Liver (tissue), 9 donors: ENCODE results near the gene FOXO6. TPM values are rescaled to one million over a fixed set of nuclear protein-coding genes. Genes with fewer than 3 reads are reported as not detected.

Source experiments
- DNase-seq: peaks from one replicate; pipeline ENCODE4 v3.0.0-alpha.2; 2017; ENCODE audit warnings: low spot score
- H3K27ac ChIP-seq, 2 donors: one replicate each; pipeline ENCODE4 v1.7.0; 2013; ENCODE audit warnings: inconsistent platforms in 2 of 2, low read length in 2 of 2, control low read depth in 1 of 2, low read depth in 1 of 2, mild to moderate bottlenecking in 1 of 2
- H3K27me3 ChIP-seq, 4 donors: one replicate each; pipeline versions ENCODE4 v1.6.1 to v1.7.0; 2013; ENCODE audit warnings: low read length in 3 of 4, inconsistent platforms in 1 of 4, mild to moderate bottlenecking in 1 of 4, moderate library complexity in 1 of 4; ENCODE audit not compliant: control insufficient read depth in 4 of 4, insufficient read depth in 4 of 4
- H3K36me3 ChIP-seq, 4 donors: one replicate each; pipeline versions ENCODE4 v1.6.1 to v1.7.0; 2013; ENCODE audit warnings: low read length in 3 of 4, mild to moderate bottlenecking in 3 of 4, low read depth in 1 of 4, moderate library complexity in 1 of 4; ENCODE audit not compliant: control insufficient read depth in 4 of 4, insufficient read depth in 3 of 4
- H3K4me1 ChIP-seq, 4 donors: one replicate each; pipeline versions ENCODE4 v1.6.1 to v1.7.0; 2013; ENCODE audit warnings: low read length in 3 of 4, mild to moderate bottlenecking in 3 of 4, moderate library complexity in 1 of 4; ENCODE audit not compliant: control insufficient read depth in 4 of 4, insufficient read depth in 4 of 4
- H3K4me3 ChIP-seq, 3 donors: one replicate each; pipeline versions ENCODE4 v1.6.1 to v1.7.0; 2013; ENCODE audit warnings: low read length in 3 of 3, control low read depth in 1 of 3, low read depth in 1 of 3, mild to moderate bottlenecking in 1 of 3
- H3K9ac ChIP-seq, 2 donors: one replicate each; pipeline ENCODE4 v1.7.0; 2013; ENCODE audit warnings: low read length in 2 of 2, mild to moderate bottlenecking in 2 of 2, moderate library complexity in 2 of 2, control low read depth in 1 of 2, low read depth in 1 of 2
- H3K9me3 ChIP-seq, 4 donors: one replicate each; pipeline versions ENCODE4 v1.6.1 to v1.7.0; 2013; ENCODE audit warnings: low read length in 3 of 4; ENCODE audit not compliant: control insufficient read depth in 4 of 4
- EGR1 ChIP-seq, 2 donors: IDR thresholded peaks; 2 replicates each; pipeline ENCODE4 v1.6.1; 2016 to 2018; ENCODE audit warnings: antibody characterized with exemption in 2 of 2, low read depth in 2 of 2
- FOXA1 ChIP-seq: IDR thresholded peaks from 2 replicates; pipeline ENCODE4 v1.6.1; 2016; ENCODE audit warnings: antibody characterized with exemption
- FOXA2 ChIP-seq: IDR thresholded peaks from 2 replicates; pipeline ENCODE4 v1.6.1; 2016; ENCODE audit warnings: antibody characterized with exemption
- GABPA ChIP-seq, 2 donors: IDR thresholded peaks in 1 of 2; conservative IDR thresholded peaks in 1 of 2; 2 replicates each; pipeline ENCODE4 v1.6.1; 2016; ENCODE audit warnings: antibody characterized with exemption in 2 of 2, mild to moderate bottlenecking in 1 of 2, moderate library complexity in 1 of 2
- HNF4A ChIP-seq, 2 donors: conservative IDR thresholded peaks; 2 replicates each; pipeline ENCODE4 v1.6.1; 2016; ENCODE audit warnings: antibody characterized with exemption in 2 of 2, mild to moderate bottlenecking in 2 of 2
- HNF4G ChIP-seq: IDR thresholded peaks from 2 replicates; pipeline ENCODE4 v1.6.1; 2016; ENCODE audit warnings: antibody characterized with exemption
- JUND ChIP-seq, 2 donors: IDR thresholded peaks; 2 replicates each; pipeline ENCODE4 v1.6.1; 2016; ENCODE audit warnings: antibody characterized with exemption in 2 of 2
- RAD21 ChIP-seq, 2 donors: IDR thresholded peaks; 2 replicates each; pipeline ENCODE4 v1.6.1; 2016; ENCODE audit warnings: antibody characterized with exemption in 2 of 2, mild to moderate bottlenecking in 2 of 2
- SP1 ChIP-seq: IDR thresholded peaks from 2 replicates; pipeline ENCODE4 v1.6.1; 2018; ENCODE audit warnings: antibody characterized with exemption, mild to moderate bottlenecking
- TAF1 ChIP-seq: conservative IDR thresholded peaks from 2 replicates; pipeline ENCODE4 v1.6.1; 2016; ENCODE audit warnings: antibody characterized with exemption, mild to moderate bottlenecking
- YY1 ChIP-seq: IDR thresholded peaks from 2 replicates; pipeline ENCODE4 v1.6.1; 2016; ENCODE audit warnings: antibody characterized with exemption, mild to moderate bottlenecking
- WGBS: extraction: QIAGEN DNeasy Blood & Tissue Kit; methylation state at CpG from one replicate; pipeline ENCODE4 v1.1.7; 2013; 5-methylcytosine and 5-hydroxymethylcytosine counted together
- polyA plus RNA-seq, 2 donors: library from polyadenylated mRNA; stranded (reverse) in 1 of 2; unstranded in 1 of 2; fragments of 200-250 nt in 1 of 2; fragments of >200 nt in 1 of 2; fragmentation: Nextera tagmentation in 1 of 2; extraction: Ambion mirVana in 1 of 2; gene quantifications; one replicate each; pipeline versions ENCODE4 v1.2.1 to v1.2.3, GENCODE V29; 2013 to 2015
- total RNA-seq, 2 donors: library from RNA; depleted of rRNA; stranded (reverse); fragments of >200 nt; gene quantifications; one replicate each; pipeline ENCODE4 v1.2.3, GENCODE V29; 2014
- TF ChIP-seq, protein P1 (sequence below): fragments of 150-350 bp; IDR thresholded peaks from 2 replicates; pipeline ENCODE4 v1.5.1; 2017; ENCODE audit warnings: improper control_type of control experiment, low read depth, low read length; ENCODE audit not compliant: missing input control
- TF ChIP-seq, protein P2 (sequence below): IDR thresholded peaks from 2 replicates; pipeline ENCODE4 v1.6.1; 2016; ENCODE audit warnings: antibody characterized with exemption
- TF ChIP-seq, protein P3 (sequence below): IDR thresholded peaks from 2 replicates; pipeline ENCODE4 v1.6.1; 2016; ENCODE audit warnings: antibody characterized with exemption, mild to moderate bottlenecking
- TF ChIP-seq, protein P4 (sequence below): IDR thresholded peaks from 2 replicates; pipeline ENCODE4 v1.6.1; 2016; ENCODE audit warnings: antibody characterized with exemption
- TF ChIP-seq, protein P5 (sequence below): IDR thresholded peaks from 2 replicates; pipeline ENCODE4 v1.6.1; 2016; ENCODE audit warnings: antibody characterized with exemption
- donor health status: healthy.
- donor health status: healthy.
- donor health status: healthy.
- donor health status: healthy.
- donor health status: healthy.

FOXO6 gene
- total and polyA plus RNA-seq, 4 donors: 0.02 to 0.09 (median 0.08) TPM; not detected in 1

DNA sequence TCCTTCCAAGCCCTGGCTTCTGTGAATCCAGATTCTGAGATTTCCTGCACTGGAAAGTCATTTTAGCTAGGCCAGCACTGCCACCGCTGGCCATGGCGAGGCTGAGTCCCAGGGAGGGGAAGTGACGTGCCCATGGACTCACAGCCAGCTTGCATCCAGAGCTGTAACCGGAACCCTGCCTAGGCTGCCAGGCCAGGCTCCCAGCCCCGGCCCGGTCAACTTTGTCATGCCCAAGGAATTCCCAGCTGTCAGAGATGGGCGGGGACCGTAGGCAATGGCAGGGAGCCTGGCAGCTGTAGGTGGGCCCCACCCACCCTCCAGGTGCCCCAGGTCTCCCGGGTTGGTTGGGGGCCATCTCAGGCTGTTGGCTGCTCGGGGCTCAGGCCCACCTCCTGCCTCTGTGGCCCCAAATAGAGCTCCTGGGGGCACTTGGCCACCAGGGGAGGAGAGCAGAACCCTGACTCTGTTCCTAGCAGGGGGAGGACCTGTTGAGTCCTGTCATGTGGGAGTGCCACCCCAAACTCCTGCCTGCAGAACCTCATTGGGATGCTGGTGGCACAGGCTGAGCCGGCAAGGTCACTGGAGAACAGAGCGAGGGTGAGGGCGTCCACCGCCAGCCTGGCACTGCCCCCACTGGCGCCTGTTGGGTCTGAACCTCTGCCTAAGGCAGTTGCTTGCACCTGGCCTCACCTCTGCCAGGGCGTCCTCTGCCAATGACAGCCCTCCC, 57.8 kb downstream of the FOXO6 start:
- 69% methylated on average over 16 of the region's 16 CpGs for WGBS
- H3K27me3 ChIP-seq: no peaks in the 10 kb centered on the region
- no peaks in the 10 kb centered on the region for H3K4me1 ChIP-seq
- no peak overlapping the region for H3K4me3 ChIP-seq
- H3K36me3 ChIP-seq: no peaks in the 10 kb centered on the region
- no peak for DNase-seq
- no peak overlapping the region for H3K9ac ChIP-seq
- no peak for TF ChIP-seq HNF4A (conservative IDR thresholded peaks at IDR 0.05)
- TF ChIP-seq JUND (IDR thresholded peaks at IDR 0.05): no peak
- no peak for TF ChIP-seq FOXA1
- TF ChIP-seq FOXA2: no peak
- no peak for TF ChIP-seq EGR1 (IDR thresholded peaks at IDR 0.05; ENCODE audit: low read depth in 2 of 2)
- no peak overlapping the region for H3K27ac ChIP-seq
- H3K9me3 ChIP-seq: no peaks in the 10 kb centered on the region

DNA sequence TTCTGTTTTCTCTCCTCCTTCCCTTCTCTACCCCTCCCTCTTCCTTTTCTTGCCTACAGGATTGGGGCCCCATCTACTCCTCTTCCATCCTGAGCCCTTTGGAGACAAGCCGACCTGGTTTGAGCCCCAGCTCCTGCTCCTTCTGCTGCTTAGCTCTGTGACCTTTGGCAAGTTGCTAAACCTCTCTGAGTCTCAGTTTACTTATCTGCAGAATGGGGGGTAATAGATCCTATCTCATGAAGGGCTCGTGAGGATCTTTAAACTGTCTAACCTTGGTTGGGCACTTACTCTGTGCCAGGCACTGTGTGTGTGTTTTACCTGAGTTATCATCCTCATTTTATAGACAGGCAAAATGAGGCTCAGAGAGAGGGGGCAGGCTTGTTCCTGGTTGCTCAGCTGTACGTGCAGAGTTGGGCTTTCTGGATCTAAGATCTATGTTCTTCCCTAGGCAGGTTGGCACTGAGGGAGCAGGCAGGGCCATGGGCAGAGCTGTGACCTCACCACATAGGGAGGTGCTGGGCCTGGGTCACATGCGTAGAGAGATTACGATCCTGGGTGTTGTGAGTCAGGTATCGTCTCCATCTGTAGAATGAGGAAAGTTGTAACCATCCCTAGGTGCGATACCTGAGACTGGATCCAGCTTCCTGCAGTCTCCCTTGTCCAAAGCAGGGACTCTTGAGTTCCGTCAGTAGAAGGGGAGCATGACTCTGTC, 58.5 kb downstream of the FOXO6 start:
- DNase-seq: no peak
- H3K4me1 ChIP-seq: no peaks in the 10 kb centered on the region

More for the DNA sequence above, 58.5 kb downstream of the FOXO6 start:
- H3K27ac ChIP-seq: no peak overlapping the region
- WGBS: 88% methylated on average over 8 of the region's 8 CpGs
- no peak overlapping the region for H3K9ac ChIP-seq
- TF ChIP-seq, protein P1, sequence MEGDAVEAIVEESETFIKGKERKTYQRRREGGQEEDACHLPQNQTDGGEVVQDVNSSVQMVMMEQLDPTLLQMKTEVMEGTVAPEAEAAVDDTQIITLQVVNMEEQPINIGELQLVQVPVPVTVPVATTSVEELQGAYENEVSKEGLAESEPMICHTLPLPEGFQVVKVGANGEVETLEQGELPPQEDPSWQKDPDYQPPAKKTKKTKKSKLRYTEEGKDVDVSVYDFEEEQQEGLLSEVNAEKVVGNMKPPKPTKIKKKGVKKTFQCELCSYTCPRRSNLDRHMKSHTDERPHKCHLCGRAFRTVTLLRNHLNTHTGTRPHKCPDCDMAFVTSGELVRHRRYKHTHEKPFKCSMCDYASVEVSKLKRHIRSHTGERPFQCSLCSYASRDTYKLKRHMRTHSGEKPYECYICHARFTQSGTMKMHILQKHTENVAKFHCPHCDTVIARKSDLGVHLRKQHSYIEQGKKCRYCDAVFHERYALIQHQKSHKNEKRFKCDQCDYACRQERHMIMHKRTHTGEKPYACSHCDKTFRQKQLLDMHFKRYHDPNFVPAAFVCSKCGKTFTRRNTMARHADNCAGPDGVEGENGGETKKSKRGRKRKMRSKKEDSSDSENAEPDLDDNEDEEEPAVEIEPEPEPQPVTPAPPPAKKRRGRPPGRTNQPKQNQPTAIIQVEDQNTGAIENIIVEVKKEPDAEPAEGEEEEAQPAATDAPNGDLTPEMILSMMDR: no peak
- no peak for TF ChIP-seq EGR1 (IDR thresholded peaks at IDR 0.05; ENCODE audit: low read depth in 2 of 2)
- TF ChIP-seq, protein P2, sequence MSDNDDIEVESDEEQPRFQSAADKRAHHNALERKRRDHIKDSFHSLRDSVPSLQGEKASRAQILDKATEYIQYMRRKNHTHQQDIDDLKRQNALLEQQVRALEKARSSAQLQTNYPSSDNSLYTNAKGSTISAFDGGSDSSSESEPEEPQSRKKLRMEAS: no peak
- no peak for TF ChIP-seq HNF4G
- TF ChIP-seq, protein P3, sequence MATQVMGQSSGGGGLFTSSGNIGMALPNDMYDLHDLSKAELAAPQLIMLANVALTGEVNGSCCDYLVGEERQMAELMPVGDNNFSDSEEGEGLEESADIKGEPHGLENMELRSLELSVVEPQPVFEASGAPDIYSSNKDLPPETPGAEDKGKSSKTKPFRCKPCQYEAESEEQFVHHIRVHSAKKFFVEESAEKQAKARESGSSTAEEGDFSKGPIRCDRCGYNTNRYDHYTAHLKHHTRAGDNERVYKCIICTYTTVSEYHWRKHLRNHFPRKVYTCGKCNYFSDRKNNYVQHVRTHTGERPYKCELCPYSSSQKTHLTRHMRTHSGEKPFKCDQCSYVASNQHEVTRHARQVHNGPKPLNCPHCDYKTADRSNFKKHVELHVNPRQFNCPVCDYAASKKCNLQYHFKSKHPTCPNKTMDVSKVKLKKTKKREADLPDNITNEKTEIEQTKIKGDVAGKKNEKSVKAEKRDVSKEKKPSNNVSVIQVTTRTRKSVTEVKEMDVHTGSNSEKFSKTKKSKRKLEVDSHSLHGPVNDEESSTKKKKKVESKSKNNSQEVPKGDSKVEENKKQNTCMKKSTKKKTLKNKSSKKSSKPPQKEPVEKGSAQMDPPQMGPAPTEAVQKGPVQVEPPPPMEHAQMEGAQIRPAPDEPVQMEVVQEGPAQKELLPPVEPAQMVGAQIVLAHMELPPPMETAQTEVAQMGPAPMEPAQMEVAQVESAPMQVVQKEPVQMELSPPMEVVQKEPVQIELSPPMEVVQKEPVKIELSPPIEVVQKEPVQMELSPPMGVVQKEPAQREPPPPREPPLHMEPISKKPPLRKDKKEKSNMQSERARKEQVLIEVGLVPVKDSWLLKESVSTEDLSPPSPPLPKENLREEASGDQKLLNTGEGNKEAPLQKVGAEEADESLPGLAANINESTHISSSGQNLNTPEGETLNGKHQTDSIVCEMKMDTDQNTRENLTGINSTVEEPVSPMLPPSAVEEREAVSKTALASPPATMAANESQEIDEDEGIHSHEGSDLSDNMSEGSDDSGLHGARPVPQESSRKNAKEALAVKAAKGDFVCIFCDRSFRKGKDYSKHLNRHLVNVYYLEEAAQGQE: no peak
- TF ChIP-seq JUND (IDR thresholded peaks at IDR 0.05): no peak
- no peak for TF ChIP-seq RAD21 (IDR thresholded peaks at IDR 0.05)
- TF ChIP-seq, protein P4, sequence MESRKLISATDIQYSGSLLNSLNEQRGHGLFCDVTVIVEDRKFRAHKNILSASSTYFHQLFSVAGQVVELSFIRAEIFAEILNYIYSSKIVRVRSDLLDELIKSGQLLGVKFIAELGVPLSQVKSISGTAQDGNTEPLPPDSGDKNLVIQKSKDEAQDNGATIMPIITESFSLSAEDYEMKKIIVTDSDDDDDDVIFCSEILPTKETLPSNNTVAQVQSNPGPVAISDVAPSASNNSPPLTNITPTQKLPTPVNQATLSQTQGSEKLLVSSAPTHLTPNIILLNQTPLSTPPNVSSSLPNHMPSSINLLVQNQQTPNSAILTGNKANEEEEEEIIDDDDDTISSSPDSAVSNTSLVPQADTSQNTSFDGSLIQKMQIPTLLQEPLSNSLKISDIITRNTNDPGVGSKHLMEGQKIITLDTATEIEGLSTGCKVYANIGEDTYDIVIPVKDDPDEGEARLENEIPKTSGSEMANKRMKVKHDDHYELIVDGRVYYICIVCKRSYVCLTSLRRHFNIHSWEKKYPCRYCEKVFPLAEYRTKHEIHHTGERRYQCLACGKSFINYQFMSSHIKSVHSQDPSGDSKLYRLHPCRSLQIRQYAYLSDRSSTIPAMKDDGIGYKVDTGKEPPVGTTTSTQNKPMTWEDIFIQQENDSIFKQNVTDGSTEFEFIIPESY: no peak
- no peak for TF ChIP-seq YY1
- TF ChIP-seq FOXA1: no peak
- no peak for TF ChIP-seq GABPA (IDR thresholded peaks at IDR 0.05 in 1 of 2, conservative IDR thresholded peaks at IDR 0.05 in 1 of 2)
- TF ChIP-seq, protein P5, sequence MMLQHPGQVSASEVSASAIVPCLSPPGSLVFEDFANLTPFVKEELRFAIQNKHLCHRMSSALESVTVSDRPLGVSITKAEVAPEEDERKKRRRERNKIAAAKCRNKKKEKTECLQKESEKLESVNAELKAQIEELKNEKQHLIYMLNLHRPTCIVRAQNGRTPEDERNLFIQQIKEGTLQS: no peak
- no peak for TF ChIP-seq HNF4A (conservative IDR thresholded peaks at IDR 0.05)
- no peak for TF ChIP-seq FOXA2
- no peak for TF ChIP-seq SP1
- no peak for TF ChIP-seq TAF1
- H3K4me3 ChIP-seq: no peak overlapping the region
- H3K27me3 ChIP-seq: no peaks in the 10 kb centered on the region
- H3K36me3 ChIP-seq: no peaks in the 10 kb centered on the region
- H3K9me3 ChIP-seq: no peaks in the 10 kb centered on the region
